Stomach (tissue), 19 donors: ENCODE data around the gene MANEAL. TPM values are rescaled to one million over a fixed set of nuclear protein-coding genes. Genes with fewer than 3 reads are reported as not detected.

Experiments
- DNase-seq, 2 donors: peaks; one replicate each; pipeline versions ENCODE4 v3.0.0 to v3.0.0-alpha.2; 2013 to 2019
- H3K27ac ChIP-seq, 5 donors: fragments of 200-600 bp in 4 of 5; sonication (generic) in 4 of 5; one replicate each; pipeline ENCODE4 v1.5.1; 2013 to 2019; ENCODE audit warnings: mild to moderate bottlenecking in 1 of 5, moderate library complexity in 1 of 5
- H3K27me3 ChIP-seq, 3 donors: fragments of 200-600 bp; sonication (generic); one replicate each; pipeline ENCODE4 v1.5.1; 2017 to 2019; ENCODE audit warnings: mixed run types in 1 of 3
- H3K36me3 ChIP-seq, 4 donors: fragments of 200-600 bp; sonication (generic); 1 replicate in 3 of 4; 2 replicates in 1 of 4; pipeline ENCODE4 v1.5.1; 2016 to 2019
- H3K4me1 ChIP-seq, 4 donors: fragments of 200-600 bp; sonication (generic); one replicate each; pipeline ENCODE4 v1.5.1; 2016 to 2019
- H3K4me3 ChIP-seq, 4 donors: fragments of 200-600 bp; sonication (generic) in 3 of 4; one replicate each; pipeline ENCODE4 v1.5.1; 2016 to 2019; ENCODE audit warnings: mild to moderate bottlenecking in 1 of 4
- H3K9me3 ChIP-seq, 4 donors: fragments of 200-600 bp; sonication (generic); one replicate each; pipeline ENCODE4 v1.5.1; 2016 to 2019
- EP300 ChIP-seq: sonication (generic); formaldehyde crosslinking; IDR thresholded peaks from one replicate; pipeline ENCODE4 v1.6.1; 2017; ENCODE audit warnings: antibody characterized with exemption
- POLR2A ChIP-seq, 4 donors: fragments of 450-650 bp; IDR thresholded peaks; one replicate each; pipeline ENCODE4 v1.6.1; 2016; ENCODE audit warnings: antibody characterized with exemption in 4 of 4, control low read depth in 2 of 4, mild to moderate bottlenecking in 1 of 4, moderate library complexity in 1 of 4
- POLR2AphosphoS5 ChIP-seq, 3 donors: sonication (generic); formaldehyde crosslinking; IDR thresholded peaks; one replicate each; pipeline ENCODE4 v1.6.1; 2016; ENCODE audit warnings: antibody characterized with exemption in 3 of 3
- WGBS, 5 donors: extraction: QIAGEN DNeasy Blood & Tissue Kit in 3 of 5; methylation state at CpG; one replicate each; pipeline versions ENCODE4 v1.1.5 to v1.1.7; 2013 to 2018; 5-methylcytosine and 5-hydroxymethylcytosine counted together
- intact Hi-C: fragments of 100-400 bp; cut with DNase I; formaldehyde crosslinking; loops from one replicate; pipeline ENCODE4 v1.15.1; 2023; ENCODE audit warnings: low total_unique reads
- long read RNA-seq, 10 donors: transcript quantifications; one replicate each; lab custom pipeline, GENCODE V29; 2026
- polyA plus RNA-seq, 3 donors: library from polyadenylated mRNA; stranded (reverse); fragments of 200-250 nt; gene quantifications; one replicate each; pipeline ENCODE4 v1.2.3, GENCODE V29; 2013
- total RNA-seq, 5 donors: library from RNA; depleted of rRNA; stranded (reverse); fragments of >200 nt; gene quantifications; one replicate each; pipeline versions ENCODE4 v1.1.0 to v1.2.3, GENCODE V29; 2014 to 2016
- TF ChIP-seq, protein P1 (sequence below), 7 experiments: fragments of 450-650 bp in 4 of 7; fragments of 200-600 bp in 3 of 7; sonication (generic) in 3 of 7; IDR thresholded peaks; one replicate each; pipeline ENCODE4 v1.5.1; 2016 to 2019; ENCODE audit warnings: antibody characterized with exemption in 7 of 7, control low read depth in 2 of 7, mild to moderate bottlenecking in 1 of 7
- donor health status: healthy with polysubstance abuse.
- donor health status: Bipolar disorder and iron deficiency.
- donor health status: healthy.

Gene MANEAL, protein sequence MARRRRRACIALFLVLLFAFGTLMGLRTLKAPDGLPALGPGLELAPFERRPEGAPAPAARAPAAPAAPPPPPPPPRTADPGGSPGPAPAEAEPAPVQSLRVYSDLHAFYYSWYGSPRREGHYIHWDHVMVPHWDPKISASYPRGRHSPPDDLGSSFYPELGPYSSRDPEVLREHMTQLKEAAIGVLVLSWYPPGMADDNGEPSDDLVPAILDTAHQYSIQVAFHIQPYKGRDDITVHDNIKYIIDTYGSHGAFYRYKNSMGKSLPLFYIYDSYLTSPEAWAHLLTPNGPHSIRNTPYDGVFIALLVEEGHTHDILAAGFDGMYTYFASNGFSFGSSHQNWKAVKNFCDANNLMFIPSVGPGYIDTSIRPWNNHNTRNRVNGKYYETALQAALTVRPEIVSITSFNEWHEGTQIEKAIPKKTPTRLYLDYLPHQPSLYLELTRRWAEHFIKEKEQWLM
- total RNA-seq (1 to 10 TPM in 4 of 5 donors, not detected in 1; 1.8 to 5.8 (median 3.8) TPM), polyA plus RNA-seq (1 to 10 TPM; 1.4 to 3.6 (median 2.2) TPM)
- long read RNA-seq, donor 1, partial matches to known transcripts = 0 of 1 reads
- long read RNA-seq, donor 1, other reads (novel, unspliced or antisense) = 0 of 1 reads
- long read RNA-seq, donor 2, partial matches to known transcripts = 0 of 3 reads
- long read RNA-seq, donor 2, other reads (novel, unspliced or antisense) = 0 of 3 reads
- long read RNA-seq, donor 3, partial matches to known transcripts = 0 of 1 reads
- long read RNA-seq, donor 3, other reads (novel, unspliced or antisense) = 0 of 1 reads
- long read RNA-seq, donor 4 = 0 reads
- long read RNA-seq, donor 5, partial matches to known transcripts = 0 of 4 reads
- long read RNA-seq, donor 5, other reads (novel, unspliced or antisense) = 0 of 4 reads
- long read RNA-seq, donor 6 = 0 reads
- long read RNA-seq, donor 7, partial matches to known transcripts = 0 of 5 reads
- long read RNA-seq, donor 7, other reads (novel, unspliced or antisense) = 0 of 5 reads
- long read RNA-seq, donor 8, partial matches to known transcripts = 0 of 1 reads
- long read RNA-seq, donor 8, other reads (novel, unspliced or antisense) = 0 of 1 reads
- long read RNA-seq, donor 9 = 0 reads
- long read RNA-seq, donor 10, partial matches to known transcripts = 0 of 2 reads
- long read RNA-seq, donor 10, other reads (novel, unspliced or antisense) = 0 of 2 reads

DNA sequence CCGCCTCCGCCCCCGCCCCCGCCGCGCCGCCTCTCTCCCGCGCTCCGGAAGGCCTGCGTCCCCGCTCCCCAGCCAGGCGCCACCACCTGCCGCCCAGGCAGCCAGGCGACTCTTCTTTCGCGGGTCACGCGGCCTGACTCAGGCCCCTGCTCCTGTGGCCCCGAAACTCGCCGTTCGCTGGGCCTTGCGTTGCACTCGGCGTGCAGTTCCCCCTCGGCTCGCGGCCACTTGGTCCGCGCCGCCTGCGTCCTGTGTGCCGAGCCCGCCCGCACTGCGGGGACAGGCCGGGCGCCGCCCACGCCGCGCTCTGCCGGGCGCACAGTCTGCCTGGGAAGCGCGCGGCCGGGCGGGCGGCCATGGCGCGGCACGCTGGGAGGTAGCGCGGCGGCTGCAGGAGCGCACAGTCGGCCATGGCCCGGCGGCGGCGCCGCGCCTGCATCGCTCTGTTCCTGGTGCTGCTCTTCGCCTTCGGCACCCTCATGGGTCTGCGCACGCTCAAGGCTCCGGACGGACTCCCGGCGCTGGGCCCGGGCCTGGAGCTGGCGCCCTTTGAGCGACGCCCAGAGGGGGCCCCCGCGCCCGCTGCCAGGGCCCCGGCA lies at the start of gene MANEAL:
Gene MANEAL (plus strand): TSS at position 75 of the 599 bp plus-strand sequence. CDS start 336 bp downstream, at position 411.
- DNase-seq = peak; percentile 48 to 84
- Histone ChIP-seq H3K27me3 (peaks cover 0 to 51% (median 0%) of the 10 kb centered on the region in 3 donors), H3K9me3 (no peaks in the 10 kb centered on the region), H3K36me3 (peaks cover 0 to 9% (median 1%) of the 10 kb centered on the region in 4 donors), H3K4me3 (peak within 1 kb of the TSS; percentile 55 to 74 (median 68)), H3K4me1 (peaks cover 15 to 25% (median 23%) of the 10 kb centered on the region in 4 donors), H3K27ac (peak within 1 kb of the TSS; percentile 7 to 40 (median 38))
- 0 to 1% (median 0%) methylated on average over 3 to 81 of the region's 82 CpGs; no CpG with 5 or more reads in 1 of the 5 donors for WGBS, 5 donors
- TF ChIP-seq EP300 (no peak), POLR2AphosphoS5 (IDR thresholded peaks at IDR 0.05) (no peak), POLR2A (IDR thresholded peaks at IDR 0.05) (no peak)
- TF ChIP-seq, protein P1, sequence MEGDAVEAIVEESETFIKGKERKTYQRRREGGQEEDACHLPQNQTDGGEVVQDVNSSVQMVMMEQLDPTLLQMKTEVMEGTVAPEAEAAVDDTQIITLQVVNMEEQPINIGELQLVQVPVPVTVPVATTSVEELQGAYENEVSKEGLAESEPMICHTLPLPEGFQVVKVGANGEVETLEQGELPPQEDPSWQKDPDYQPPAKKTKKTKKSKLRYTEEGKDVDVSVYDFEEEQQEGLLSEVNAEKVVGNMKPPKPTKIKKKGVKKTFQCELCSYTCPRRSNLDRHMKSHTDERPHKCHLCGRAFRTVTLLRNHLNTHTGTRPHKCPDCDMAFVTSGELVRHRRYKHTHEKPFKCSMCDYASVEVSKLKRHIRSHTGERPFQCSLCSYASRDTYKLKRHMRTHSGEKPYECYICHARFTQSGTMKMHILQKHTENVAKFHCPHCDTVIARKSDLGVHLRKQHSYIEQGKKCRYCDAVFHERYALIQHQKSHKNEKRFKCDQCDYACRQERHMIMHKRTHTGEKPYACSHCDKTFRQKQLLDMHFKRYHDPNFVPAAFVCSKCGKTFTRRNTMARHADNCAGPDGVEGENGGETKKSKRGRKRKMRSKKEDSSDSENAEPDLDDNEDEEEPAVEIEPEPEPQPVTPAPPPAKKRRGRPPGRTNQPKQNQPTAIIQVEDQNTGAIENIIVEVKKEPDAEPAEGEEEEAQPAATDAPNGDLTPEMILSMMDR (IDR thresholded peaks at IDR 0.05) = no peak
- intact Hi-C loops = no loop called here

DNA sequence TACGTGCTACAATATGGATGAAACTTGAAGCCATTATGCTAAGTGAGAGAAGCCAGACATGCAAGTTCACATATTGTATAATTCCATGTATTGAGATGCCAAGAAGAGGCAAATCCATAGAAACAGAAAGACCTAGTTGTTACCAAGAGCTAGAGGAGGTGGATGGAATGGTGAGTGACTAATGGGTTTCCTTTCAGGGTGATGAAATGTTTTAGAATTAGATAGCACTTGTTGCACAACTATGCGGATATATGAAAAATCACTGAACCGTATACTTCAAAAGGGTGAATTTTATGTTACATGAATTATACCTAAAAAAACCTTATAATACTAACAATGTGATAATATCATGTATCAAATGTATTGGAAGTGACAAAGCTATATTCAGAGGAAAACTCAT lies 46.8 kb upstream of the MANEAL start:
- TF ChIP-seq POLR2A (IDR thresholded peaks at IDR 0.05) = no peak
- no peak overlapping the region for H3K4me3 ChIP-seq
- H3K9me3 ChIP-seq = peaks cover 0 to 15% (median 6%) of the 10 kb centered on the region in 4 donors
- no peaks in the 10 kb centered on the region for H3K36me3 ChIP-seq
- 90 to 94% (median 91%) methylated on average over 3 of the region's 3 CpGs for WGBS, 5 donors
- H3K27me3 ChIP-seq = peaks cover 0 to 38% (median 0%) of the 10 kb centered on the region in 3 donors
- no peak for DNase-seq
- H3K27ac ChIP-seq = no peak overlapping the region
- no peaks in the 10 kb centered on the region for H3K4me1 ChIP-seq
- intact Hi-C loops = no loop called here

DNA sequence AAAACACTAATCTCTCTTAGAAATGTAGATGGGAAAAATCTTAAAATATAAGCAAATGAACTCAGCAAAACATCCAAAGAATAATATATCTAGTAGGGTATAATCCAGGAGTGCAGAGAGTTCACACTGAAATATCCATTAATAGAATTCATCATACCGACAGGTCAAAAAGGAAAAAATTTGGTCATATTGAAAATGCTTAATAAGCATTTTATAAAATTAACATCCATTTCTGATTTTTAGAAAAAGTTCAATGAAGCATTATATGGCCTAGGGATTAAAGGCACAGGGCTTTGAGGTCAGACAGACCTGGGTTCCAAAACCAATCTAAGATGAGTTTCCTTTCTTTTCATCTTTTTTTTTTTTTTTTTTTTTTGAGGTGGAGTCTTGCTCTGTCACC lies 45.1 kb upstream of the MANEAL start:
- Histone ChIP-seq H3K4me3 (no peak overlapping the region), H3K36me3 (no peaks in the 10 kb centered on the region), H3K27ac (no peak overlapping the region), H3K9me3 (peaks cover 0 to 15% (median 4%) of the 10 kb centered on the region in 4 donors), H3K27me3 (peaks cover 1 to 45% (median 15%) of the 10 kb centered on the region in 3 donors), H3K4me1 (peaks cover 6 to 14% (median 13%) of the 10 kb centered on the region in 4 donors)
- intact Hi-C loops = no loop called here
- WGBS, 5 donors = 83 to 100% (median 89%) methylated on average over 1 of the region's 1 CpG
- no peak for TF ChIP-seq POLR2AphosphoS5 (IDR thresholded peaks at IDR 0.05)
- TF ChIP-seq POLR2A (IDR thresholded peaks at IDR 0.05) = no peak
- no peak for DNase-seq

DNA sequence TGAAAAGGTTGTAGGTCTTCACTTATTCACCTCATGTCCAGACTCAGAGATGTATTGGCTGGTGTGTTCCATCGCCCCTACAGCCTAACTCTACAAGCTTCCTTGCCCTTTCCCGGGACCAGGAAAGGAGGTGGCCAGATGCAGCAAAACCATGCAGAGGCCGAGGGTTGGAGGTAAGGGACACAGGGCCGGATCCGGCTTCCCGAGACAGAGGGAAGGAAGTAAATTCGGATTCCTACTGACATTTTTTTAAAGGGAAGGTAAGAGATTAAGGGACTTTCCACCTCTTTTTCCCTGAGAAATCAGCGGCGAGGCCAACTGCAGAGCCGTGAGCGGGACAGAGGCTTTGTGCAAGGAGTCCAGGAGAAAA lies 41.4 kb upstream of the MANEAL start:
- Histone ChIP-seq H3K4me3 (peak overlapping the region; percentile 38 to 56 (median 50)), H3K36me3 (no peaks in the 10 kb centered on the region), H3K27ac (no peak overlapping the region), H3K4me1 (peaks cover 6 to 21% (median 16%) of the 10 kb centered on the region in 4 donors), H3K9me3 (peaks cover 0 to 5% (median 2%) of the 10 kb centered on the region in 4 donors), H3K27me3 (peaks cover 9 to 81% (median 27%) of the 10 kb centered on the region in 3 donors)
- TF ChIP-seq POLR2A (IDR thresholded peaks at IDR 0.05) = no peak
- no peak for TF ChIP-seq EP300
- TF ChIP-seq POLR2AphosphoS5 (IDR thresholded peaks at IDR 0.05) = no peak
- TF ChIP-seq, protein P1 (IDR thresholded peaks at IDR 0.05) = no peak
- DNase-seq = no peak
- WGBS, 5 donors = 13 to 22% (median 17%) methylated on average over 11 of the region's 11 CpGs
- intact Hi-C loops = no loop called here
